NCI-H2171 (cell line): ENCODE data around the gene THRAP3.

Experiments used
- DNase-seq: peaks from one replicate; lab custom pipeline; 2025; lab: John Stamatoyannopoulos, UW

The THRAP3 gene

GRCh38 chr1:36324353-36324703 lies 100.1 kb downstream of the THRAP3 start:
- no peak for DNase-seq

GRCh38 chr1:36326499-36326898 lies 102.3 kb downstream of the THRAP3 start:
- DNase-seq = no peak

GRCh38 chr1:36327421-36328087 lies 103.3 kb downstream of the THRAP3 start:
- DNase-seq = no peak

GRCh38 chr1:36328088-36328480 lies 103.8 kb downstream of the THRAP3 start:
- DNase-seq = no peak

- DNase-seq = no peak
Observed at GRCh38 chr1:36328713-36329112, 104.5 kb downstream of the THRAP3 start.

GRCh38 chr1:36329817-36330216 lies 105.6 kb downstream of the THRAP3 start:
- no peak for DNase-seq

GRCh38 chr1:36330940-36331339 lies 106.7 kb downstream of the THRAP3 start:
- no peak for DNase-seq

GRCh38 chr1:36337830-36338229 lies 113.6 kb downstream of the THRAP3 start:
- no peak for DNase-seq

- DNase-seq = no peak
Observed at GRCh38 chr1:36339215-36339614, 115.0 kb downstream of the THRAP3 start.

GRCh38 chr1:36339615-36340014 lies 115.4 kb downstream of the THRAP3 start:
- no peak for DNase-seq

GRCh38 chr1:36341626-36342320 lies 117.5 kb downstream of the THRAP3 start:
- DNase-seq = no peak

GRCh38 chr1:36342426-36343185 lies 118.4 kb downstream of the THRAP3 start:
- DNase-seq = peak; percentile 26

- DNase-seq = no peak
Observed at GRCh38 chr1:36343651-36344394, 119.6 kb downstream of the THRAP3 start.

- no peak for DNase-seq
Observed at GRCh38 chr1:36344395-36344680, 120.1 kb downstream of the THRAP3 start.

GRCh38 chr1:36345353-36345752 lies 121.1 kb downstream of the THRAP3 start:
- no peak for DNase-seq

GRCh38 chr1:36346741-36347370 lies 122.6 kb downstream of the THRAP3 start:
- DNase-seq = no peak

- no peak for DNase-seq
Observed at GRCh38 chr1:36349241-36349671, 125.0 kb downstream of the THRAP3 start.

GRCh38 chr1:36349839-36350238 lies 125.6 kb downstream of the THRAP3 start:
- no peak for DNase-seq

GRCh38 chr1:36350659-36351226 lies 126.5 kb downstream of the THRAP3 start:
- DNase-seq = no peak

GRCh38 chr1:36351227-36351977 lies 127.2 kb downstream of the THRAP3 start:
- no peak for DNase-seq
